Right hindlimb (tissue), 1 donor: ENCODE data around the gene SPIB.
"Not testable (repeated sequence)": the region's sequence is repeated elsewhere in the genome, so short reads cannot be mapped to it uniquely, and the experiment has no call there.

Experiments used
- DNase-seq: peaks from one replicate; pipeline ENCODE4 v3.0.0-alpha.2; 2018

Gene SPIB

DNA sequence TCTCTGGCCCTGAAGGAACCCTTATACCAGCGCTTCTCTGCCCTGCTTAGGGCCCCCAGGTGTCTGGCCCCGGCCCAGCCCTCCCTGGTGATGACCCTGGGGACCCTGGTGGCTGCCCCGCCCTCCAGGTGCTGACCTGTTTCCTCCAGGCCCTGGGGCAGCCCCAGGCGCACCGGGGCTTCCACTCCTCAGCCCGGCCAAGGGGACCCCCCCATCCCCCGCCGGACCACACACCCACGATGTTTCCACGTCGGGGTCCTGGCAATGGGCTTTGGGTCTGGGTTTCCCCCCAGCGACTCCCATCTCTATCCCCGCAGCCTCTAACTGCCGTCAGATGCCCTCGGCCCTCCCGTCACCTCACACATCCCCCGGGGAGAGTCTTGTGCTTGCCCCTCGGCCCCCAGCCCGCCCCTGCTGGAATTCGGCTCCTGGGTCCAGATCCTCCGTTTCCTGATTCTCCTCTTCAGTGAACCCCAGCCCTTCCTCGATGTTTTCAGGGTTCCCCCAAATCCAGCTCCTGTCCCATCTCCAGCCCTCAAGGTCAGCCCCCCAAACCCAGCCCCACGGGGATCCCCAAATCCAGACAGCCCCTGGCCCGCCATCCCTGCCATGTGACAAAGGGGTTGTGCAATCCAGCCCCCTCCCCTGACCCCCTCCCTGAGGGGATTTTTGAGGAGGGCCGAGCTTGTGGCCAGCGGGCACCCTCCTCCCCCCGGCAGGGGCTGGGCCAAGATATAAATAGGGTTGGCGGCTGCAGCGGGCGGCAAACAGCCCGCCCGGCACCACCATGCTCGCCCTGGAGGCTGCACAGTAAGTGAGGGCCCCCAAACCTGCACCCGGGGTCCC is at the start of gene SPIB:
Gene SPIB (plus strand): TSS at position 763 of the 846 bp plus-strand sequence. CDS start 25 bp downstream, at position 788.
- no peak for DNase-seq

DNA sequence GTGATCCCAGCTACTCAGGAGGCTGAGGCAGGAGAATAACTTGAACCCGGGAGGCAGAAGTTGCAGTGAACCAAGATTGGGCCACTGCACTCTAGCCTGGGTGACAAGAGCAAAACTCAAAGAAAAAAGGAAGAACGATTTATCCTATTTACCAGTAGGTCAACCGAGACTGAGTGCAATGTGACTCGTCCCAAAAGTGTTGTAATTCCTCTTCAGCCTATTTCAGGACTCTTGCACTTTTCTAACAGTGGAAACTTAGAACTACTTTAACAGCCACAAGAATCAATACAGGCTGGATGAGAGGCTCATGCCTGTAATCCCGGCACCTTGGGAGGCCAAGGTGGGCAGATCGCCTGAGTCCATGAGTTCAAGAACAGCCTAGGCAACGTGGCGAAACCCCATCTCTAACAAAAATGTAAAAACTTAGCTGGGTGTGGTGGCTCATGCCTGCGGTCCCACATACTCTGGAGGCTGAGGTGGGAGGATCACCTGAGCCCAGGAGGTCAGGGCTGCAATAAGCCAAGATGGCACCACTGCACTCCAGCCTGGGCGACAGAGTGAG is 46.7 kb upstream of the SPIB start:
- DNase-seq, result no peak

DNA sequence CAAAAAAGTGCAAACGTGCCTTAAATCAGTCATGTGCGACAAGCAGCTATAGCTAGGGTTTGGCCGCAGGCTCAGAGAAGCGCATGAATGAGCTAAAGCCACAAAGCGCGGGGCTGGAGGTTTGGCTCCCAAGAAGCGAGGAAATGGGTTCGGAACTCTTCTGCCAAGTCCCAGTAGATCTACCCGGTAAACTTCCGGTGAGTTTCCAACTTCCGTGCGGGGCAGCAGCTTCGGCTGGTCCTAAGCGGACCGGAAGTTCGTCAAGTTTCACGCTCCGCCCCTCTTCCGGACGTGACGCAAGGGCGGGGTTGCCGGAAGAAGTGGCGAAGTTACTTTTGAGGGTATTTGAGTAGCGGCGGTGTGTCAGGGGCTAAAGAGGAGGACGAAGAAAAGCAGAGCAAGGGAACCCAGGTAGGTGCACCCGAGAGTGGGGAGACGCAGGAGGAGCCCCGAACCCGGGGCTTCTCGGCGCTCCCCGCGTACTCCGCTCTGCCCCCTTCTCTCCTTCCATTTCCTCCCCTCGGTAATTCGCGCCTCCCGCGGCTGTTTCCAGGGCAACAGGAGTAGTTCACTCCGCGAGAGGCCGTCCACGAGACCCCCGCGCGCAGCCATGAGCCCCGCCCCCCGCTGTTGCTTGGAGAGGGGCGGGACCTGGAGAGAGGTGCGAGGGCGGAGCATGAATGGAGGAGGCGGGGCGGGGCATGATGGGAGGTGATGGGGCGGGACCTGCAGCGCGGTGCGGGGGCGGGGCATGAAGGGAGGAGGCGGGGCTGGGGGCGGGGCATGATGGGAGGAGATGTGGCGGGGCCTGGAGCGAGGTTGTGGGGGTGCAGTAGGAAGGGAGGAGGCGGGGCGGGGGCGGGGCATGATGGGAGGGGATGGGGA is 42.3 kb upstream of the SPIB start, which contains the start of gene NR1H2:
Gene NR1H2 (plus strand): TSS at position 292 of the 885 bp plus-strand sequence. CDS start 1,149 bp downstream, outside the sequence.
- DNase-seq, result peak; percentile 96

DNA sequence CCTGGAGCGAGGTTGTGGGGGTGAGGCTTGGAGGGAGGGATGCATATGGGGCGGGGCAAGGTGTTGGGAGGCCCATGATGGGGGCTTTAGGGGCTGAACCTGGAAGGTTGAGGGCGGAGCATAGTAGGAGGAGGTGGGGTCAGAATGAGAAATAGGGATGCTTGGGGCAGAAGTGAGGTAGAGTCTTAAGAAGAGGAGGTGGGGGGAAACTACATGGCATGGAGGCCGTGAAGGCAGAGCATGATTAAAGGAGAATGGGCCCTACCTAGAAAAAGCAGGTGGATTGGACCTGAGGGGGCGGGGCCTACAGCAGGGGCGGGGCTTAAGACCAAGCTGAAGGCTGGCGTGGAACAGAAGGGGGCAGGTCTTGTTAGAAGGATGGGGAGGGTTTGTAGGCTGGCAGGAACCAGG is 41.7 kb upstream of the SPIB start:
- no peak for DNase-seq

DNA sequence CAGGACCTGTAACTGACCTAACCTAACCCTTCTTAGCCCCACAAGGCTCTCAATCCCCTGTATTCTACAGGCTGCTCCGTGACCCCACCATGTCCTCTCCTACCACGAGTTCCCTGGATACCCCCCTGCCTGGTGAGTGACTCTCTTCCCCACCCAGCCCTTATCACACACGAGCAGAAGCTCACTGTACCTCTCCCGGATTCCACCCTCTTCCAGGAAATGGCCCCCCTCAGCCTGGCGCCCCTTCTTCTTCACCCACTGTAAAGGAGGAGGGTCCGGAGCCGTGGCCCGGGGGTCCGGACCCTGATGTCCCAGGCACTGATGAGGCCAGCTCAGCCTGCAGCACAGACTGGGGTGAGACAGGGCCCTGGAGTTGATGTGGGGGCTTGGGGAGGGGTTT is 41.2 kb upstream of the SPIB start:
- no peak for DNase-seq

DNA sequence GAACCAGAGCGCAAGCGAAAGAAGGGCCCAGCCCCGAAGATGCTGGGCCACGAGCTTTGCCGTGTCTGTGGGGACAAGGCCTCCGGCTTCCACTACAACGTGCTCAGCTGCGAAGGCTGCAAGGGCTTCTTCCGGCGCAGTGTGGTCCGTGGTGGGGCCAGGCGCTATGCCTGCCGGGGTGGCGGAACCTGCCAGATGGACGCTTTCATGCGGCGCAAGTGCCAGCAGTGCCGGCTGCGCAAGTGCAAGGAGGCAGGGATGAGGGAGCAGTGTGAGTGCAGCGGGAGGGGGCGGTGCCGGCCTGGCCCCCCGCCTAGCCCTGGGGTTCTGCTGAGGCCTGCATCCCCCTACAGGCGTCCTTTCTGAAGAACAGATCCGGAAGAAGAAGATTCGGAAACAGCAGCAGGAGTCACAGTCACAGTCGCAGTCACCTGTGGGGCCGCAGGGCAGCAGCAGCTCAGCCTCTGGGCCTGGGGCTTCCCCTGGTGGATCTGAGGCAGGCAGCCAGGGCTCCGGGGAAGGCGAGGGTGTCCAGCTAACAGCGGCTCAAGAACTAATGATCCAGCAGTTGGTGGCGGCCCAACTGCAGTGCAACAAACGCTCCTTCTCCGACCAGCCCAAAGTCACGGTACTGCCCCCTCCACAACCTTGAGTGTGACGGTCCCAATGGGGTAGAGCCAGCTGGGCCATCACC is 40.4 kb upstream of the SPIB start:
- no peak for DNase-seq

DNA sequence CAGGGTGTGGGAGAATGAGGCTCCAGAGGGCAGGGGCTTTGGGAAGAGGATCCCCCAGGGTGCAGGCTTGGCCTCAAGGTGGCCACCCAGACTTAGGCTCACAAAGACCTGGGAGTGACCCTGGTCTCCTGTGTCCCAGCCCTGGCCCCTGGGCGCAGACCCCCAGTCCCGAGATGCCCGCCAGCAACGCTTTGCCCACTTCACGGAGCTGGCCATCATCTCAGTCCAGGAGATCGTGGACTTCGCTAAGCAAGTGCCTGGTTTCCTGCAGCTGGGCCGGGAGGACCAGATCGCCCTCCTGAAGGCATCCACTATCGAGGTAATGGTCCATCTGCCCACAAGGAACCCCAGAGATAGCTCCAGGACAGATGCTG is 39.9 kb upstream of the SPIB start:
- DNase-seq, result no peak

DNA sequence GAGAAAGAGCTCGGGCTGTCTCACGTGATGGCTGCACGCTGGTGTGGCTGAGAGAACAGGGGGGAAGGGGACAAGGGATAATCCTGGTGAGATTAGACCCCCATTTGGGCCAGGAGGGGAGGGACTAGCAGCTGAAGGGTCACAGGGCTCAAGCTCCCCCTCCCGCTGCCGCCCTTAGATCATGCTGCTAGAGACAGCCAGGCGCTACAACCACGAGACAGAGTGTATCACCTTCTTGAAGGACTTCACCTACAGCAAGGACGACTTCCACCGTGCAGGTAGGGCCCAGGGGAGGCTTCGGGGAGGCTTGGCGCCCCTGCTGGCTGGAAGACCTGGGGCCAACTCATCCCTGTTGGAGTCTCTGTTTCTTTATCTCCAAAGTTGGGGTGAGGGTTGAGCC is 39.1 kb upstream of the SPIB start:
- DNase-seq, result no peak

DNA sequence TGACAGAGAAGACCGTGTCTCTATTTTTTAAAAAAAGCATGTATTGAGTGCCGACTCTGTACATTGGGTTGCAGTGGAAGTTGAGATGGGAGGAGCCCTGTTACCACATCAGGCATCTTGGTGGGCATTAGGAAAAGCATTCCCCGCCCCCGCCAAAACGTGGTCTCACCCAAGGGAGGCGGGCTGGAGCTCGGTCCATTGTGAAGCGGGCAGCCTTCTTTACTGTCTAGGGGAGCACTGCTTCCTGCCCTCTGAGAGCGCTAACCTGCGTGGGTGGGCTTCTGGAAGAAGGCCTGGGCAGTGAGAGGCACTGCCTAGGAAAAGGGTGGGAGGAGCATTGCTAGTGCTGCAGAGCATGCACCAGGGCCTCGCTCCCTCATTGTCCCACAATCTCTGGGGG is 38.6 kb upstream of the SPIB start:
- no peak for DNase-seq

DNA sequence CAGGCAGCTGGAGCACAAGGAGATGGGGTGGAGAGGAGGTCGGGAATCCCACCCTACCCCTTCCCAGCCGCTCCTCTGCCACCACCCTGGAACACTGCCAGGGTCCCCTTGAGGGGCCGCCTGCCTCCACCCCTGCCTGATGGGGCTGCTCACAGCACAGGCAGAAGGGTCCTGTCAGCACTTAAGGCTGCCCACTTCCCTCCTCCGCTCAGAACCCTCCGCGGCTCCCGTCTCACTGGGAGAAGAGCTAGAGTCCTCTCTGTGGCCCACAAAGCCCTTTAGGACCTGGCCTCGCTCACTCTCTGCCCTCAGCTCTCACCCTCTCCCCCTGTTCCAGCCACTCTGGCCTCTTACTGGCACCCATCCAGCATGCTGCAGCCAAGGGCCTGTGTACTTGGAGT is 38.0 kb upstream of the SPIB start:
- DNase-seq, result no peak

DNA sequence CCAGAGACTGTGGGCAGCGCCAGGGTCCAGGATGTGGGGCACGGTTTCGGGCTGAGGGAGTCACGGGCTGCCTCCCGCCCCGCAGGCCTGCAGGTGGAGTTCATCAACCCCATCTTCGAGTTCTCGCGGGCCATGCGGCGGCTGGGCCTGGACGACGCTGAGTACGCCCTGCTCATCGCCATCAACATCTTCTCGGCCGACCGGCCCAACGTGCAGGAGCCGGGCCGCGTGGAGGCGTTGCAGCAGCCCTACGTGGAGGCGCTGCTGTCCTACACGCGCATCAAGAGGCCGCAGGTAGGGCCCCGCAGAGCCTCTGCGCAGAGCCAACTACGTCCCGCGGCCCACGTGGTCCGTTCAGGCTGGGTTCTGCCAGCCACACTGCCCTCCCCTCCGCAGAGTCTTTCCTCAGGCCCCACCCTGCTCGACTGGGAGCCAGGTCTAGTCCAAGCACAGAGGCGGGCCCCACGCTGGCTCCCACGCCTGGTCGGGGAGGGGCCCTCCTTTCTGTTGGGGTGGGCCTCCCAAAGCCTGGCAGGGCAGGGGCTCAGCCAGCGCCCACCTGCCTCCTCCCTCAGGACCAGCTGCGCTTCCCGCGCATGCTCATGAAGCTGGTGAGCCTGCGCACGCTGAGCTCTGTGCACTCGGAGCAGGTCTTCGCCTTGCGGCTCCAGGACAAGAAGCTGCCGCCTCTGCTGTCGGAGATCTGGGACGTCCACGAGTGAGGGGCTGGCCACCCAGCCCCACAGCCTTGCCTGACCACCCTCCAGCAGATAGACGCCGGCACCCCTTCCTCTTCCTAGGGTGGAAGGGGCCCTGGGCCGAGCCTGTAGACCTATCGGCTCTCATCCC is 36.6 kb upstream of the SPIB start:
- DNase-seq, result no peak

DNA sequence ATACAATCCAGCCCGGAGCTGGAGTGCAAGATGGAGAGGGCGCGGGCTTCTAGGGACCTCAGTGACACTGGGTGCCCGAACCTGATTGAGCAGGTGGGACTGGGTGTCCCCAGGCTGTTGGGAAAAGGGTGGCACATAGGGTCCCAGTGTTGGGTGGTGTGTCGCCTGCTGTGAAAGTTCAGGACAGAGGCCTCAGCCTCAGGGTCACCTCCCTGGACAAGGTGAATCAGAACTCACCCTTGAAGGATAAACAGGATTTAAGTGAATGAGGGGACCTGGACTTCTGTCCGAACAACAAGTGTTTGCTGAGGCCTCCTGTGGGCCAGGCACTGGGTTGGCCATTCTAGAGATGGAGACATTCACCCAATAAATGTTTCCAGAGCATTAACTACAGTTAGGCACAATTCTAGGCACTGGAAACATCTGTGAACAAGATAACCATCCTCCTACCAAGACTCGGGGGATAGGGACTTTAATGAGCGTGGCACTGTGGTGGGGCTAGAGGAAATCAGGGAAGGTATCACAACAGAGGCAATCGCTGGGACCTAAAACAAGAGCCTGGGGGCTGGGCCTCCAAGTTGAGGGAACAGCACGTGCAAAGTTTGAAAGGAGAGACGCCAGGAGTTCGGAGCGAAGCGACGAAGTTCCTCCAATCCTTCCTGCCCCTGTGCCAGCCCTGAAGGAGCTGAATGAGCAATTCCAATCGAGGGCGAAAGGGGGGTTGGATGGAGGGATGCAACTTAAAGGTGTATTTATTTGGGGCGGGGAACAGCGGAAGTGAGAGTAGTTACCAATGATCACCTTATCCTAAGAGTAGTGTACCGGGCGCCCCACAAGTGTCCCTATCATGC is 35.5 kb upstream of the SPIB start:
- DNase-seq, result no peak

DNA sequence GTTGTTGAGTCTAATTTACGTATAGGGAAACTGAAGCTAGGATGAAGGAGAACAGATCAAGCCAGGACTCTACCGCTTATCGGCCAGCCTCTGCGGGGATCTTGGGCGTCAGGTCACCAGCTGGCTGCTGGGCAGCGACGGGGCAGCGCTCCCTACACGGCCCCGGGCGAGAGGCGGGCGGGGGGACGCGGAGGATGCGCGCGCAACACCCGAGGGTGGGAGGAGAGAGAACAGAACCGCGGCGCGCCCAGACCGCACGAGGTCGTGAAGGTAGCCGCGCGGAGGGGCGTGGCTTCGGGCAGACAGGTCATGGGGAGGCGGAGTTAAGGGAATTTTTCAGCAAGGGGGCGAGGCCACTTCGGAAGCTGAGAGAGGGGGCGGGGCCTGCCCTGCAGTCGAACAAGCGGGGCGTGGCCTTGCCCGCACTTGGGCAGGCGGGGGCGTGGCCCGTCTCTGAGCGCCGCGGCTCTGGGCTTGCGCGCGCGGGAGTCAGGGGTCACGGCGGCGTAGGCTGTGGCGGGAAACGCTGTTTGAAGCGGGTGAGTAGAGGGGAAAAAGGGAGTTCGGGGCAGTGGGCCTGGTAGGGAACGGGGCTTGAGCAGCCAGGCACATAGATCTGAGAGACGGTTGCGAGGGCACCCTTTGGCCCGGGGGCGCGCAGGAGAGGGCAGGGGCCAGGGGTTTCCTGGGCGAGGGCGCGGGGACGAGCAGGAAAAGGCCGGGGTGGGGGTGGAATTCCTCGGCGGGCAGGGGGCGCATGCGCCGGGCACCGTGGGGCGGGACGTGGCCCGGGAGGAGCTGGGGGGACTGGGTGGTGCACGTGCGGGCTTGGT is 34.7 kb upstream of the SPIB start, which contains the start of gene POLD1:
Gene POLD1 (plus strand): TSS at position 496 of the 833 bp plus-strand sequence. CDS start 14,505 bp downstream, outside the sequence.
- DNase-seq, result peak; percentile 97

DNA sequence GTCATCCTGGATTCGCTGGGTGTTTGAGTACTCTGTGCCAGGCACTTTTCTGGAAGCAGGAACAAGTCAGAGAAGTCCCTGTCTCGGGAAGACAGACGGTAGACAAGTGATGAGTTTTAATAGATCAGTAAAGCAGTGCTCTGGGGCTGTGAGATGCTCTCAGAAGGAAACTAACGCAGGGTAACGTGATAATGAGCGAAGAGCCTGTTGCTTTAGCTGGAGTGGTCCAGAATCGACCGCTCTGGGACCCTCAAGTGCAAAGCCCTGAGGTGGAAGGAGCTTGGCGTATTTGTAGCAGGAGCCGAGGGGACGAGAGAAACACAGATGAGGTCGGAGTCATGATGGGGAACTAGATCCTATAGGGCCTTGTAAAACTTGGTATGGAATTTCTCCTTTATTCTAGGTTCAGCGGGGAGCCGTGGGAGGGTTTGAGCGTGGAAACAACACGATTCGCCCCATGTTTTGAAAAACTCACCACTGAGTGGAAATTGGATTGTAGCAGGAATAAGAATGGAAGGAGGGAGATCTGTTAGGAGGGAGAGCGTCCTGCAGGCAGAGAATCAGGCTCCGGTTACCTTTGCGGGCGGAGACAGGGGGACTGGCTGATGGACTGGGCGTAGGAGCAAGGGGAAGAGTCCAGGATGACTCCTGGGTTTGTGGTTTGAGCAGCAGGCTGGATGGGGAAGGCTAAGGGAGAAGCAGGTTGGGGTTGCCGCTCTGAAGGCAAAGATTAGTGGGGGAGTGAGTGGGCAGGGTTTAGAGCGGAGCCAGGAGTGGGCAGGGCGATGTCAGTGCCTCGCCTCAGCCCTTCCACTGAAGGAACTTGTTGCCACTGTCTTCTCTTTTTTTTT is 33.8 kb upstream of the SPIB start:
- no peak for DNase-seq

DNA sequence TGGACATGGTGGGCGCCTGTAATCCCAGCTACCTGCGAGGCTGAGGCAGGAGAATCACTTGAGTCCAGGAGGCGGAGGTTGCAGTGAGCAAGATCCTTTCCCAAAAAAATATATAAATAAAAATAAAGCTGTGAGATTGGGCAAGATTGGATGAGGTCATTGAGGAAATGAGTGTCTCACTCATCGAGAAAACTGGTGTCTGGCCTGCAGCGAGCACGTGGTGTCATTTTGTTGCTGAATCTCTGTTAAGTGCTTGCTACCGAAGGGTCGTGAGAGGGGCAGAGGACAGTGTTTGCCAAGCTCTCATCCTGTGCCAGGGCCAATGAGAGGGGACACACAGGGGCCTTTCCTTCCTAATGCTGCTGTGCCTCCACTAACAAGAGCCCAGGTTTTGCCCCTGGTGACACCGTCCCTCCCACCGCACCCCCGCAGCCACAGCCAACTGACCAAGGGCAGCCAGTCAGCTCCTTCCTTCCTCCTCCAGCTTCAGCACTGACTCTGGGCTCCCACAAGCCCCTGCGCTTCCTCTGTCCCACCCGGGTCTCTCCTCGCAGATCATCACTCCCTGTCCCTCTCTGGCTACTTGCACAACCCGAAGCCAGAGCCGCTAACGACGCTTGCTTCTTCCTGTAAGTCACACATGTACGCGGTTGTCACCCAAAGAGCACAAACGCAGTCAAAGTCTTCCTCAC is 31.4 kb upstream of the SPIB start:
- DNase-seq, result no peak

DNA sequence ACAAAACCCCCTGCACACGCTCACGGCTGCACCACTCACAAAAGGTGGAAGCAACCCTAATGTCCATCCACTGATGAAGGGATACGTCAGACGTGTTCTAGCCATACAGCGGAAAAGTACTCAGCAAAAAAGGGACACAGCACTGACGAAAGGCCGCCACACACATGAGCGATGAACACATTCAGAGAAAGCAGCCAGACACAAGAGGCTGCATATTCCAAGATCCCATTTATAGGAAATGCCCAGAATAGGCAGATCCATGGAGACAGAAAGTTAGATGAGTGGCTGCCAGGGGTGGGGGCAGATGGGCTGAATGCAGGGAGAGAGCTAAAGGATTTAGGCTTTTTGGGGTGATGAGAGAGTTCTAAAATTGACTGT is 30.9 kb upstream of the SPIB start:
- DNase-seq, result no peak

DNA sequence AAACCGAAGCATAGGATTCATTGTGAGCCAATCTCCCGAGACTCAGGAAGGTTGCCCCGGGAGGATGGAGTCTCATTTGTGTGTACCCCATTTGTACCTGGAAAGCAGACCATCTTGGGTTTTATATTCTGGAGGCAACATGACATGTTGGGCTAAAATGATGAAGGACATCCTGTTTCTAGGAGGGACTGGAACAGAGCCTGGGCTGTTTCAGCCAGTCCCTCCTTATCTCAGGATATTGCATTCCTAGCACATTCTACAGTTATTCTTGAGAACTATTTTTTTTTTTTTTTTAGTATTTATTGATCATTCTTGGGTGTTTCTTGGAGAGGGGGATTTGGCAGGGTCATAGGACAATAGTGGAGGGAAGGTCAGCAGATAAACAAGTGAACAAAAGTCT is 28.4 kb upstream of the SPIB start:
- not testable (repeated sequence) for DNase-seq

DNA sequence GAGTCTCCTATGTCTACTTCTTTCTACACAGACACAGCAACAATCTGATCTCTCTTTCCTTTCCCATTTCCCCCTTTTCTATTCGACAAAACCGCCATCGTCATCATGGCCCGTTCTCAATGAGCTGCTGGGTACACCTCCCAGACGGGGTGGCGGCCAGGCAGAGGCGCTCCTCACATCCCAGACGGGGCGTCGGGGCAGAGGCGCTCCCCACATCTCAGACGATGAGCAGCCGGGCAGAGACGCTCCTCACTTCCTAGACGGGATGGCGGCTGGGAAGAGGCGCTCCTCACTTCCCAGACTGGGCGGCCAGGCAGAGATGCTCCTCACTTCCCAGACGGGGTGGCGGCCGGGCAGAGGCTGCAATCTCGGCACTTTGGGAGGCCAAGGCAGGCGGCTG is 27.8 kb upstream of the SPIB start:
- DNase-seq, result not testable (repeated sequence)
